ENCODE data around the gene GRB7. TPM values are rescaled to one million over a fixed set of nuclear protein-coding genes. Genes with fewer than 3 reads are reported as not detected.

GRB7 gene
- total and polyA plus RNA-seq, 2 experiments from 2014 or later: 12.8 to 28.9 TPM

DNA sequence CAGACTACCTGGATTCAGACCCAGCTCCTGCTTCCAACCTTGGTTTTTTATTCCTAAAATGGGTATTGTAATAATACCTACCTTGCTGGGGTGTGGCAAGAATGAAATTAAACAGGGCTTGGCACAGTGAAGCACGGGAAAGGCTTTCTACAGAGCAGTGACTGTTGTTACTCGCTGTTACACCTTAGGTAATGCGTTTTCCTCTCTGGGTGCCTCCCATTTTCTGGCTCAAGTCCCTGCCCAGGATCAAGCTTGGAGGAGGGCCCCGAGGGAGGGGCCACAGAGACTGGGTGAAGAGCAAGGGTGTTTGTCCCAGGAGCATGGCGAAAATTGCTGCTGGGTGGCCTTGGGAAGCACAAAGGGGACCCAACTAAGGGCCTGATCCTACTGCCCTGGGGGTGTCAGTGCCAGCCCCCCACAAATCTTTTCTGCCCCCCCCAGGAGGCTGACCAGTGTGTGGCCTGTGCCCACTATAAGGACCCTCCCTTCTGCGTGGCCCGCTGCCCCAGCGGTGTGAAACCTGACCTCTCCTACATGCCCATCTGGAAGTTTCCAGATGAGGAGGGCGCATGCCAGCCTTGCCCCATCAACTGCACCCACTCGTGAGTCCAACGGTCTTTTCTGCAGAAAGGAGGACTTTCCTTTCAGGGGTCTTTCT, 20.7 kb upstream of the GRB7 start:
- Mint-ChIP-seq H3K4me3 (no peak overlapping the region; the same call in 2 of the 3 replicates), H3K36me3 (ENCODE audit: low read depth) (peaks cover 88% of the 10 kb centered on the region), H3K9me3 (no peaks in the 10 kb centered on the region), H3K27me3 (ENCODE audit: insufficient read depth, low read depth, poor library complexity) (peaks cover 17% of the 10 kb centered on the region), H3K27ac (no peak overlapping the region), H3K4me1 (no peaks in the 10 kb centered on the region)
- ATAC-seq (peak; percentile 21; the same call in 1 of the 3 replicates), DNase-seq (ENCODE audit: low spot score) (no peak)
- Histone ChIP-seq H3K27ac (ENCODE audit: low read depth) (0 out of 2 replicates have a peak overlapping the region, but pooled peaks have one; percentile 63), H3K4me3 (no peak overlapping the region), H2AFZ (no peak overlapping the region), H3K9me2 (ENCODE audit: insufficient read depth) (no peaks in the 10 kb centered on the region), H4K20me1 (replicated peaks; ENCODE audit: insufficient read depth) (peaks cover 12% of the 10 kb centered on the region), H3F3A (replicated peaks; ENCODE audit: low read depth) (peaks cover 12% of the 10 kb centered on the region), H3K4me2 (no peak overlapping the region), H3K4me1 (ENCODE audit: insufficient read depth) (no peaks in the 10 kb centered on the region), H3K27me3 (ENCODE audit: insufficient read depth) (no peaks in the 10 kb centered on the region), H3K36me3 (ENCODE audit: insufficient read depth) (peaks cover 31% of the 10 kb centered on the region), H3K79me2 (replicated peaks; ENCODE audit: insufficient read depth) (no peaks in the 10 kb centered on the region)
- TF ChIP-seq POLR2AphosphoS5 (IDR thresholded peaks at IDR 0.05; ENCODE audit: low read depth): no peak
- TF ChIP-seq NANOG (IDR thresholded peaks at IDR 0.05; ENCODE audit: borderline replicate concordance): no peak

DNA sequence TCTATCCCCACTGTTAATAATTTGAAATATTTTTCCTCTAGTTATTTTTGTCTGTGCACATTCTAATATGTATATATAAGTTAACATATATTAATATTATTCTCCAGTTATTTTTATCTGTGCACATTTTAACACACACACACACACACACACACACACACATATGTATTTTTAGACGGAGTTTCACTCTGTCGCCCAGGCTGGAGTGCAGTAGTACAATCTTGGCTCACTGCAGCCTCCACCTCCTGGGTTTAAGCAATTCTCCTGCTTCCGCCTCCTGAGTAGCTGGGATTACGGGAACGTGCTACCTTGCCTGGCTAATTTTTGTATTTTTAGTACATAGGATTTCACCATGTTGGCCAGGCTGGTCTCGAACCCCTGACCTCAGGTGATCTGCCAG, 20.1 kb upstream of the GRB7 start:
- Histone ChIP-seq H3K27me3 (ENCODE audit: insufficient read depth) (no peaks in the 10 kb centered on the region), H3K4me2 (no peak overlapping the region), H3K79me2 (replicated peaks; ENCODE audit: insufficient read depth) (no peaks in the 10 kb centered on the region), H3K4me3 (no peak overlapping the region), H3K27ac (ENCODE audit: low read depth) (no peak overlapping the region), H3K9me2 (ENCODE audit: insufficient read depth) (no peaks in the 10 kb centered on the region), H3F3A (replicated peaks; ENCODE audit: low read depth) (peaks cover 19% of the 10 kb centered on the region), H3K4me1 (ENCODE audit: insufficient read depth) (no peaks in the 10 kb centered on the region), H4K20me1 (replicated peaks; ENCODE audit: insufficient read depth) (peaks cover 12% of the 10 kb centered on the region), H2AFZ (no peak overlapping the region), H3K36me3 (ENCODE audit: insufficient read depth) (peaks cover 27% of the 10 kb centered on the region)
- Mint-ChIP-seq H3K36me3 (ENCODE audit: low read depth) (peaks cover 84% of the 10 kb centered on the region), H3K27me3 (ENCODE audit: insufficient read depth, low read depth, poor library complexity) (peaks cover 17% of the 10 kb centered on the region), H3K9me3 (no peaks in the 10 kb centered on the region), H3K4me1 (no peaks in the 10 kb centered on the region), H3K4me3 (no peak overlapping the region), H3K27ac (no peak overlapping the region)
- ATAC-seq (no peak), DNase-seq (ENCODE audit: low spot score) (no peak)
- TF ChIP-seq, protein P1, sequence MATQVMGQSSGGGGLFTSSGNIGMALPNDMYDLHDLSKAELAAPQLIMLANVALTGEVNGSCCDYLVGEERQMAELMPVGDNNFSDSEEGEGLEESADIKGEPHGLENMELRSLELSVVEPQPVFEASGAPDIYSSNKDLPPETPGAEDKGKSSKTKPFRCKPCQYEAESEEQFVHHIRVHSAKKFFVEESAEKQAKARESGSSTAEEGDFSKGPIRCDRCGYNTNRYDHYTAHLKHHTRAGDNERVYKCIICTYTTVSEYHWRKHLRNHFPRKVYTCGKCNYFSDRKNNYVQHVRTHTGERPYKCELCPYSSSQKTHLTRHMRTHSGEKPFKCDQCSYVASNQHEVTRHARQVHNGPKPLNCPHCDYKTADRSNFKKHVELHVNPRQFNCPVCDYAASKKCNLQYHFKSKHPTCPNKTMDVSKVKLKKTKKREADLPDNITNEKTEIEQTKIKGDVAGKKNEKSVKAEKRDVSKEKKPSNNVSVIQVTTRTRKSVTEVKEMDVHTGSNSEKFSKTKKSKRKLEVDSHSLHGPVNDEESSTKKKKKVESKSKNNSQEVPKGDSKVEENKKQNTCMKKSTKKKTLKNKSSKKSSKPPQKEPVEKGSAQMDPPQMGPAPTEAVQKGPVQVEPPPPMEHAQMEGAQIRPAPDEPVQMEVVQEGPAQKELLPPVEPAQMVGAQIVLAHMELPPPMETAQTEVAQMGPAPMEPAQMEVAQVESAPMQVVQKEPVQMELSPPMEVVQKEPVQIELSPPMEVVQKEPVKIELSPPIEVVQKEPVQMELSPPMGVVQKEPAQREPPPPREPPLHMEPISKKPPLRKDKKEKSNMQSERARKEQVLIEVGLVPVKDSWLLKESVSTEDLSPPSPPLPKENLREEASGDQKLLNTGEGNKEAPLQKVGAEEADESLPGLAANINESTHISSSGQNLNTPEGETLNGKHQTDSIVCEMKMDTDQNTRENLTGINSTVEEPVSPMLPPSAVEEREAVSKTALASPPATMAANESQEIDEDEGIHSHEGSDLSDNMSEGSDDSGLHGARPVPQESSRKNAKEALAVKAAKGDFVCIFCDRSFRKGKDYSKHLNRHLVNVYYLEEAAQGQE (IDR thresholded peaks at IDR 0.05; ENCODE audit: unreplicated experiment): no peak
- no peak for TF ChIP-seq EZH2phosphoT487 (IDR thresholded peaks at IDR 0.05; ENCODE audit: unreplicated experiment)
- TF ChIP-seq STAT1 (IDR thresholded peaks at IDR 0.05; ENCODE audit: unreplicated experiment): no peak
- no peak for TF ChIP-seq POLR2AphosphoS5 (IDR thresholded peaks at IDR 0.05; ENCODE audit: low read depth)
- TF ChIP-seq, protein P2, sequence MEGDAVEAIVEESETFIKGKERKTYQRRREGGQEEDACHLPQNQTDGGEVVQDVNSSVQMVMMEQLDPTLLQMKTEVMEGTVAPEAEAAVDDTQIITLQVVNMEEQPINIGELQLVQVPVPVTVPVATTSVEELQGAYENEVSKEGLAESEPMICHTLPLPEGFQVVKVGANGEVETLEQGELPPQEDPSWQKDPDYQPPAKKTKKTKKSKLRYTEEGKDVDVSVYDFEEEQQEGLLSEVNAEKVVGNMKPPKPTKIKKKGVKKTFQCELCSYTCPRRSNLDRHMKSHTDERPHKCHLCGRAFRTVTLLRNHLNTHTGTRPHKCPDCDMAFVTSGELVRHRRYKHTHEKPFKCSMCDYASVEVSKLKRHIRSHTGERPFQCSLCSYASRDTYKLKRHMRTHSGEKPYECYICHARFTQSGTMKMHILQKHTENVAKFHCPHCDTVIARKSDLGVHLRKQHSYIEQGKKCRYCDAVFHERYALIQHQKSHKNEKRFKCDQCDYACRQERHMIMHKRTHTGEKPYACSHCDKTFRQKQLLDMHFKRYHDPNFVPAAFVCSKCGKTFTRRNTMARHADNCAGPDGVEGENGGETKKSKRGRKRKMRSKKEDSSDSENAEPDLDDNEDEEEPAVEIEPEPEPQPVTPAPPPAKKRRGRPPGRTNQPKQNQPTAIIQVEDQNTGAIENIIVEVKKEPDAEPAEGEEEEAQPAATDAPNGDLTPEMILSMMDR (conservative IDR thresholded peaks at IDR 0.05; ENCODE audit: low read depth in 2 of 2): no peak
- TF ChIP-seq NANOG (IDR thresholded peaks at IDR 0.05; ENCODE audit: borderline replicate concordance): no peak
- TF ChIP-seq ZNF114 (CRISPR knock-in tag; IDR thresholded peaks at IDR 0.05): no peak
- TF ChIP-seq ETS1 (IDR thresholded peaks at IDR 0.05): no peak

Data from GM23338 (cell line).